Pancreas (tissue), 10 donors: Measurements from ENCODE around the gene TREM2. TPM values are rescaled to one million over a fixed set of nuclear protein-coding genes. Genes with fewer than 3 reads are reported as not detected.

Source experiments
- ATAC-seq, 4 donors: fragments of 200-7000 bp; cut with Tn5 transposase; one replicate each; pipeline versions ENCODE4 v1.8.0 to v1.9.1; 2020; ENCODE audit warnings: mild to moderate bottlenecking in 4 of 4, moderate library complexity in 4 of 4
- DNase-seq, 6 donors: peaks; one replicate each; pipeline ENCODE4 v3.0.0-alpha.2; 2020
- FAIRE-seq: peaks from 2 replicates; lab custom pipeline; 2012; peaks lifted over from hg19 to GRCh38; lab: Jason Lieb, UNC
- H3K27ac ChIP-seq, 4 donors: fragments of 200-600 bp; sonication (generic); 1 replicate in 3 of 4; 2 replicates in 1 of 4; pipeline versions ENCODE4 v1.5.0 to v1.8.0; 2020
- H3K27me3 ChIP-seq, 4 donors: fragments of 200-600 bp; one replicate each; pipeline ENCODE4 v1.8.0; 2021
- H3K36me3 ChIP-seq, 3 donors: fragments of 200-600 bp; sonication (generic) in 1 of 3; one replicate each; pipeline versions ENCODE4 v1.5.0 to v1.8.0; 2020 to 2021
- H3K4me1 ChIP-seq, 3 donors: fragments of 200-600 bp; one replicate each; pipeline ENCODE4 v1.8.0; 2021
- H3K4me3 ChIP-seq, 4 donors: fragments of 200-600 bp; sonication (generic) in 2 of 4; one replicate each; pipeline versions ENCODE4 v1.5.0 to v1.8.0; 2020 to 2021
- H3K9me3 ChIP-seq, 4 donors: fragments of 200-600 bp; one replicate each; pipeline ENCODE4 v1.8.0; 2021
- CTCF ChIP-seq, 4 donors: fragments of 200-600 bp; sonication (generic) in 3 of 4; IDR thresholded peaks; one replicate each; pipeline versions ENCODE4 v1.5.0 to v1.8.0; 2021; ENCODE audit warnings: antibody characterized with exemption in 4 of 4
- WGBS, 2 donors: extraction: QIAGEN DNeasy Blood & Tissue Kit; methylation state at CpG; one replicate each; pipeline ENCODE4 v1.1.7; 2013; 5-methylcytosine and 5-hydroxymethylcytosine counted together
- intact Hi-C, 3 donors: fragments of 100-400 bp; cut with DNase I; formaldehyde crosslinking; loops; one replicate each; pipeline versions ENCODE4 v1.11.1 to v1.14.2; 2022
- polyA plus RNA-seq, 2 donors: library from polyadenylated mRNA; stranded (reverse); fragments of 200-250 nt; gene quantifications; one replicate each; pipeline ENCODE4 v1.2.3, GENCODE V29; 2013
- total RNA-seq, 6 donors: library from RNA; stranded (reverse); fragmentation: NEBNext Ultra II Directional in 4 of 6; extraction: Animal tissue kit (Norgen Biotek cat#: 25700) in 4 of 6; gene quantifications; one replicate each; pipeline versions ENCODE4 v1.2.1 to v1.2.4, GENCODE V29; 2021 to 2023
- donor health status: healthy with polysubstance abuse.
- donor health status: DM: no; HTN: no; CAD: no; lungs with moderate emphysema.
- donor health status: DM: no; HTN: no; CAD: no.
- donor health status: control.
- donor health status: control.
- donor health status: Bipolar disorder and iron deficiency.
- donor health status: DM: yes; HTN: yes; CAD: no.
- donor health status: DM: no; HTN: no; CAD: no.
- donor health status: DM: no; HTN: no; CAD: no.
- donor health status: DM: yes; HTN: yes; CAD: no.

Gene TREM2
- total and polyA plus RNA-seq, 8 donors, result 0.59 to 27.1 (median 2.1) TPM

- TF ChIP-seq CTCF (IDR thresholded peaks at IDR 0.05), result no peak
- no peak overlapping the region for H3K27ac ChIP-seq
- H3K9me3 ChIP-seq, result no peaks in the 10 kb centered on the region
- no peak for FAIRE-seq
- no peaks in the 10 kb centered on the region for H3K4me1 ChIP-seq
- intact Hi-C loops, result no loop called here
- no peaks in the 10 kb centered on the region for H3K27me3 ChIP-seq
- H3K36me3 ChIP-seq, result no peaks in the 10 kb centered on the region
- WGBS, 2 donors, result 91 to 96% methylated on average over 6 of the region's 6 CpGs
- H3K4me3 ChIP-seq, result no peak overlapping the region
- no peak for DNase-seq
- no peak for ATAC-seq
These were observed 6.1 kb downstream of the TREM2 start for GRCh38 chr6:41156771-41157170.

GRCh38 chr6:41156001-41156400 lies 6.9 kb downstream of the TREM2 start:
- H3K9me3 ChIP-seq, result no peaks in the 10 kb centered on the region
- H3K4me1 ChIP-seq, result no peaks in the 10 kb centered on the region
- DNase-seq (no peak), FAIRE-seq (no peak), ATAC-seq (no peak)
- TF ChIP-seq CTCF (IDR thresholded peaks at IDR 0.05), result no peak
- no peak overlapping the region for H3K27ac ChIP-seq
- H3K27me3 ChIP-seq, result no peaks in the 10 kb centered on the region
- H3K36me3 ChIP-seq, result no peaks in the 10 kb centered on the region
- no peak overlapping the region for H3K4me3 ChIP-seq
- intact Hi-C loops, result no loop called here
- WGBS, 2 donors, result 85 to 88% methylated on average over 4 of the region's 4 CpGs

DNA sequence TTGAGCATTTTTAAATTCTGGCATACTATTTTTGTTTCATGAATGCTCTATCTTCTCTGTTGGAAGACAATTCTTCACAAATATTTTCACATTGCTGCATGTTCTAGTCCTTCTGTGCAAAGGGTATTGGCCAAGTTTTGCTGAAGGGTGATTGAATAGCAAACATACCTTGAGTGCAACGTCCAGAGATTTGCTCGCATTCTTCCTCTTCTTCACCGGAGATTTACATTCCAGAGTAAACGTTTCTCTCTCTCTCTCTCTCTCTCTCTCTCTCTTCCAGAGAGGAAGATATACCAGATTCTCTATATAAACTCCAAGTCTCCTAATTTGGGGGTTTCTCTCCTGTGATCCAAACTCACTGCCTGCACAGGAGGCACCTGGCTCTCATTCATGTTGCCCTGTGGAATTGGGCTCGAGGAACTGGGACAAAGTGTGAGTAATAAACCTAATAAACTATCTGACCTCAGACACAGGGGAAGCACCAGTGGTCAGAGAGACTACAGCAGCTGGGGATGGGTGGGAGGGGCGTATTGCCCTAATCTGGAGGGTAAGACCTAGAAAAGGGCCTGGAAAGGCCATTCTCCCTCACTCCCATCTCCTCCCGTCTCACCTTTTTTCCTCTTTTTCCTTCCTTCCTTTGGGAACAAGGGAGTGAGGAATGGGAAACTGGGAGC lies 7.6 kb downstream of the TREM2 start:
- H3K27me3 ChIP-seq, result no peaks in the 10 kb centered on the region
- no peaks in the 10 kb centered on the region for H3K4me1 ChIP-seq
- no peak overlapping the region for H3K27ac ChIP-seq
- no peak for TF ChIP-seq CTCF (IDR thresholded peaks at IDR 0.05)
- no peak overlapping the region for H3K4me3 ChIP-seq
- intact Hi-C loops, result no loop called here
- WGBS, 2 donors, result 30 to 41% methylated on average over 7 of the region's 7 CpGs
- DNase-seq (no peak), FAIRE-seq (no peak), ATAC-seq (no peak)
- H3K36me3 ChIP-seq, result no peaks in the 10 kb centered on the region
- H3K9me3 ChIP-seq, result no peaks in the 10 kb centered on the region

GRCh38 chr6:41153992-41154625 lies 8.8 kb downstream of the TREM2 start, which contains the start of gene TREML1:
Gene TREML1, minus strand, starts transcription at chr6:41154347. Its CDS starts 59 bp downstream, at chr6:41154288.
- 59 to 65% methylated on average over 5 of the region's 5 CpGs for WGBS, 2 donors

More at GRCh38 chr6:41153992-41154625, 8.8 kb downstream of the TREM2 start, which contains the start of gene TREML1:
- DNase-seq, result no peak
- intact Hi-C loops, result no loop called here
- H3K9me3 ChIP-seq, result no peaks in the 10 kb centered on the region
- no peak for ATAC-seq
- no peaks in the 10 kb centered on the region for H3K27me3 ChIP-seq
- H3K4me3 ChIP-seq, result no peak within 1 kb of the TSS
- H3K4me1 ChIP-seq, result no peaks in the 10 kb centered on the region
- FAIRE-seq, result no peak
- no peak within 1 kb of the TSS for H3K27ac ChIP-seq
- H3K36me3 ChIP-seq, result no peaks in the 10 kb centered on the region
- TF ChIP-seq CTCF (IDR thresholded peaks at IDR 0.05), result no peak
